Brain microvascular endothelial cell (primary cell): ENCODE data around the gene TAF3.

Experiments used
- DNase-seq: peaks from one replicate; pipeline ENCODE4 v3.0.0-alpha.2; 2020
- H3K27ac ChIP-seq: fragments of 250-450 bp; sonication (Bioruptor Pico); 2 replicates; pipeline ENCODE4 v1.5.1; 2020; ENCODE audit warnings: mild to moderate bottlenecking, moderate library complexity
- H3K27me3 ChIP-seq: fragments of 250-450 bp; sonication (Bioruptor Pico); replicated peaks from 2 replicates; pipeline ENCODE4 v1.5.1; 2020; ENCODE audit warnings: mild to moderate bottlenecking
- H3K36me3 ChIP-seq: fragments of 250-450 bp; sonication (Bioruptor Pico); replicated peaks from 2 replicates; pipeline ENCODE4 v1.5.1; 2020; ENCODE audit warnings: mild to moderate bottlenecking
- H3K4me3 ChIP-seq: 2 replicates; pipeline ENCODE4 v1.5.1; 2011; ENCODE audit warnings: low read depth, mild to moderate bottlenecking, control low read depth, low read length, moderate library complexity
- CTCF ChIP-seq: IDR thresholded peaks from 2 replicates; pipeline ENCODE4 v1.5.1; 2011; ENCODE audit warnings: low read depth, mild to moderate bottlenecking, moderate library complexity, low read length, control low read depth, inconsistent platforms; ENCODE audit errors: missing control alignments
- in situ Hi-C: cut with HindIII; loops from 2 replicates; pipeline ENCODE4 v1.10.0; 2017; ENCODE audit warnings: low sequenced_read_pairs, low pct_ligation_motif_present

TAF3 gene

DNA sequence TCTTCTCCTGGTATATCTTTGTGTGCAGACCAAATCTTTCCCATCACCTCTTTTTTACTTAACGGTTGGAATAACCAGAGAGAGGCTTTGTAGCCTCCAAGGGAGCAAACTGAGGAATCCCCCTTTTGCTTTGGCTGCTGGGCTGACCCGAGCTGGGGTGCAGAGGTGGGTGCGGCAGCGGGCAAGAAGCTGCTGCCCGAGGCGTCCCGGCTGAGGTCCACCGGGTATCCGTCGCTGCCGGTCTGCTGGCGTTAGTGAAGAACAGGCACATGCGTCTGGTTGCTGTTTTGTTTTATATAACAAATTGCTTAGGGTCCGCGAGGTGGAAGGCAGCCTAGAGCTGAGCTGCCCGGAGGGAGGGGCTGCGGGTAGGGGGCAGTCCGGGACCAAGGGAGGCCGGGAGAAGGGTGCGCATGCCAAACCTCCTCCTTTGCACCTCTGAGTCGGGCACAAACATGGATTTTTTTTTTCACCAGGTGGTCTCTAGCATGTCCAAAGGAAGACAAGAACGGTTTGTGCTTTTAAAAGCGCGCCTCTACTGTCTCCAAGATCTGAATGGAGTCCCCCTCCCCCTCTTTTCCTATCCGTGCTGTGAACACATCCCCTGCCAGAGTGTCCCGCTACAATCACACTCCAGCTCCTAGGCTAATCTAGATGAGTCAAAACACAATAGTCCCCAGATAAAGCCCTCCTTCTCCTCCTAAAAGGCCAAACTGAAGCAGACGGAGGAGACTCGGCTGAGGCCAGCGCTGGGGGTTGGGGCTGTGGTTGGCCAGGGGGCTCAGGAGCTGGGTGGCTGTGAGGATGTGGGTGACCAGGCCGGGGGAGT, 229.4 kb downstream of the TAF3 start:
- DNase-seq = no peak
- Histone ChIP-seq H3K4me3 (no peak overlapping the region), H3K36me3 (no peaks in the 10 kb centered on the region), H3K27ac (no peak overlapping the region), H3K27me3 (peaks cover 95% of the 10 kb centered on the region)
- in situ Hi-C loops = no loop called here
- TF ChIP-seq CTCF = no peak

- Histone ChIP-seq H3K4me3 (no peak overlapping the region), H3K36me3 (no peaks in the 10 kb centered on the region), H3K27ac (no peak overlapping the region), H3K27me3 (peaks cover 93% of the 10 kb centered on the region)
- in situ Hi-C loops = no loop called here
- no peak for TF ChIP-seq CTCF
- DNase-seq = no peak
Observed at GRCh38 chr10:8048281-8049008, 230.1 kb downstream of the TAF3 start.

GRCh38 chr10:8049045-8049864, 230.9 kb downstream of the TAF3 start:
- in situ Hi-C loops = no loop called here
- H3K4me3 ChIP-seq = no peak overlapping the region
- H3K27ac ChIP-seq = no peak overlapping the region
- H3K27me3 ChIP-seq = peaks cover 94% of the 10 kb centered on the region
- DNase-seq = no peak
- no peak for TF ChIP-seq CTCF
- H3K36me3 ChIP-seq = no peaks in the 10 kb centered on the region

- Histone ChIP-seq H3K36me3 (no peaks in the 10 kb centered on the region), H3K27me3 (peaks cover 90% of the 10 kb centered on the region), H3K27ac (no peak overlapping the region), H3K4me3 (no peak overlapping the region)
- no peak for DNase-seq
- TF ChIP-seq CTCF = no peak
- in situ Hi-C loops = no loop called here
Observed at GRCh38 chr10:8049865-8050555, 231.7 kb downstream of the TAF3 start.

- Histone ChIP-seq H3K27me3 (peaks cover 90% of the 10 kb centered on the region), H3K4me3 (no peak overlapping the region), H3K36me3 (no peaks in the 10 kb centered on the region), H3K27ac (no peak overlapping the region)
- no peak for TF ChIP-seq CTCF
- in situ Hi-C loops = no loop called here
- DNase-seq = no peak
Observed at GRCh38 chr10:8050556-8051108, 232.3 kb downstream of the TAF3 start.
